ENCODE measurements around the gene DTNB. TPM values are rescaled to one million over a fixed set of nuclear protein-coding genes. Genes with fewer than 3 reads are reported as not detected.
A peak's percentile ranks its signal among the peaks of the same experiment; 100 is the strongest.

Gene DTNB
- total RNA-seq, 1 experiment from 2014 or later = 51.9 TPM

DNA sequence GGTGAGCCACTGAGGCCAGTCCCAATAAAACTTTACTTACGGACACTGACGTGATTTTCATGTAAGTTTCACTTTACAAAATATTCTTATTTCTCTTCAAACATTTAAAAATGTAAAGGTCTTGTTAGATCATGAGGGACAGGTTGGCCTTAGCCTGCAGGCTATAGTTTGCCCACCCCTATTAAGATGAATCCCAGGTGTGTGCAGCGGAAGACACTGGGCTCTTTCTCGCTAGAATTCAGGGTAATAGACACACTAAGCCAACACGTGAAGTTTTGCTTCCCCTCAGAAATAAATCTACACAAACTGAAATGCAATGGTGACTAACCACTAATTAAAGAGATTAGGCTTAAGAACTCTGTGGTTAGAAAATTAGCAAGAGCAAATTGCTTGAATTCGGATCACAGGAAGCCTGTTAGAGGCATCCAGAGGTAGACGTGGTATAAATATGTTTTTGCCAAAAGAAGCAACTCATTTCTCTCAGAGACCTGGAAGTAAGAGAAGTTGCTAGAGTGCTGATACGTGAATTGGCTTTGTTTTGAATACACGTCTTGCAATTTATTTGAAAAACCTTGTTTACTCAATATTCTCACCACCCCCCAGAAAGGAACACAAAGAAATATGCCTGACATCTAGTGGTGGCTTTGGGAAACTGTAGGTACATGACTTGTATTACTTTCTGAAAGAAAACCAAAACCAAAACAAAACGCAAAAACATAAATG is 151.6 kb downstream of the DTNB start:
- no peaks in the 10 kb centered on the region for H4K20me1 ChIP-seq (ENCODE audit: insufficient read depth)
- DNase-seq = peak; percentile 15 to 63
- H3K4me1 ChIP-seq (replicated peaks; ENCODE audit: insufficient read depth) = peaks cover 4% of the 10 kb centered on the region
- no peak overlapping the region for H2AFZ ChIP-seq
- BruUV-seq (replicated peaks) = no TSS peak
- H3K4me3 ChIP-seq = no peak overlapping the region; the same call in 1 of the 2 replicates
- no peak overlapping the region for H3K27ac ChIP-seq
- H3K36me3 ChIP-seq (ENCODE audit: low read depth) = no peaks in the 10 kb centered on the region
- TF ChIP-seq EZH2 (IDR thresholded peaks at IDR 0.05; ENCODE audit: low read depth) = no peak
- TF ChIP-seq, protein P1, sequence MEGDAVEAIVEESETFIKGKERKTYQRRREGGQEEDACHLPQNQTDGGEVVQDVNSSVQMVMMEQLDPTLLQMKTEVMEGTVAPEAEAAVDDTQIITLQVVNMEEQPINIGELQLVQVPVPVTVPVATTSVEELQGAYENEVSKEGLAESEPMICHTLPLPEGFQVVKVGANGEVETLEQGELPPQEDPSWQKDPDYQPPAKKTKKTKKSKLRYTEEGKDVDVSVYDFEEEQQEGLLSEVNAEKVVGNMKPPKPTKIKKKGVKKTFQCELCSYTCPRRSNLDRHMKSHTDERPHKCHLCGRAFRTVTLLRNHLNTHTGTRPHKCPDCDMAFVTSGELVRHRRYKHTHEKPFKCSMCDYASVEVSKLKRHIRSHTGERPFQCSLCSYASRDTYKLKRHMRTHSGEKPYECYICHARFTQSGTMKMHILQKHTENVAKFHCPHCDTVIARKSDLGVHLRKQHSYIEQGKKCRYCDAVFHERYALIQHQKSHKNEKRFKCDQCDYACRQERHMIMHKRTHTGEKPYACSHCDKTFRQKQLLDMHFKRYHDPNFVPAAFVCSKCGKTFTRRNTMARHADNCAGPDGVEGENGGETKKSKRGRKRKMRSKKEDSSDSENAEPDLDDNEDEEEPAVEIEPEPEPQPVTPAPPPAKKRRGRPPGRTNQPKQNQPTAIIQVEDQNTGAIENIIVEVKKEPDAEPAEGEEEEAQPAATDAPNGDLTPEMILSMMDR (conservative IDR thresholded peaks at IDR 0.05) = peak; percentile 89
- H3K79me2 ChIP-seq (ENCODE audit: low read depth) = no peaks in the 10 kb centered on the region
- POLR2A ChIA-PET (ENCODE audit: unreplicated experiment) = no interaction called here
- intact Hi-C loops (cut with micrococcal nuclease; ENCODE audit: unreplicated experiment) = loop anchor here (1.0 to 10.0 kb wide), 4 partner anchors 146 to 550 kb away; partner anchors contain the start of gene DNAJC27
- H3K4me2 ChIP-seq = peak overlapping the region; percentile 51
- no peaks in the 10 kb centered on the region; the same call in 1 of the 2 replicates for H3K9me2 ChIP-seq (ENCODE audit: insufficient read depth)
- no peaks in the 10 kb centered on the region for H3K9me3 ChIP-seq (ENCODE audit: insufficient read depth, low read depth)
- no peaks in the 10 kb centered on the region for H3F3A ChIP-seq (ENCODE audit: insufficient read depth, low read depth)
- H3K27me3 ChIP-seq (ENCODE audit: insufficient read depth, low read depth) = no peaks in the 10 kb centered on the region
- CTCF ChIA-PET = no interaction called here

DNA sequence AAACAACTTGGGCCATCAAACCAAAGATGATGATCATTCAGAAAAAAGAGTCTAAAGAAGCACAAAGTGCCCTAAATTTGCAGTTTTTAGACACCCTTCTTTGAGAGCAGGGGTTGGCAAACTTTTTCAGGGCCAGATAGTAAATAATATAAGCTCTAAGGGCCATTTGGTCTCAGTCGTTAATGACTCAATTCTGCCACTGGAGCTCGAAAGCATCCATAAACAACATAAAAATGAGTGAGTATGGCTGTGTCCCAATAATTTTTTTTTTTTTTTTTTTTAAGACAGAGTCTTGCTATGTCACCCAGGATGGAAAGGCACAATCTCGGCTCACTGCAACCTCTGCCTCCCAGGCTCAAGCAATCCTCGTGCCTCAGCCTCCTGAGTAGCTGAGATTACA is 152.3 kb downstream of the DTNB start:
- no peaks in the 10 kb centered on the region for H3F3A ChIP-seq (ENCODE audit: insufficient read depth, low read depth)
- 0 out of 2 replicates have a peak, but pooled peaks cover 1% of the 10 kb centered on the region for H3K9me3 ChIP-seq (ENCODE audit: insufficient read depth, low read depth)
- H4K20me1 ChIP-seq (ENCODE audit: insufficient read depth) = no peaks in the 10 kb centered on the region
- DNase-seq = no peak
- no TSS peak for BruUV-seq (replicated peaks)
- H3K4me1 ChIP-seq (replicated peaks; ENCODE audit: insufficient read depth) = peaks cover 7% of the 10 kb centered on the region
- H3K79me2 ChIP-seq (ENCODE audit: low read depth) = no peaks in the 10 kb centered on the region
- intact Hi-C loops (cut with micrococcal nuclease; ENCODE audit: unreplicated experiment) = loop anchor here (5.0 to 10.0 kb wide), 3 partner anchors 159 to 549 kb away; partner anchors contain the start of gene DNAJC27
- ChIA-PET POLR2A (ENCODE audit: unreplicated experiment) (no interaction called here), CTCF (interaction anchor here (0.5 to 0.7 kb wide), 3 partner anchors 131 to 285 kb away, joined by 3 to 8 read pairs (median 4); no protein-coding TSS in a partner anchor)
- H3K27ac ChIP-seq = no peak overlapping the region
- no peak overlapping the region for H3K4me2 ChIP-seq
- no peak overlapping the region for H3K4me3 ChIP-seq
- H3K36me3 ChIP-seq (ENCODE audit: low read depth) = no peaks in the 10 kb centered on the region
- H3K9me2 ChIP-seq (ENCODE audit: insufficient read depth) = no peaks in the 10 kb centered on the region; the same call in 1 of the 2 replicates
- no peaks in the 10 kb centered on the region for H3K27me3 ChIP-seq (ENCODE audit: insufficient read depth, low read depth)
- TF ChIP-seq, protein P1 (conservative IDR thresholded peaks at IDR 0.05) = no peak
- no peak for TF ChIP-seq EZH2 (IDR thresholded peaks at IDR 0.05; ENCODE audit: low read depth)
- H2AFZ ChIP-seq = no peak overlapping the region

DNA sequence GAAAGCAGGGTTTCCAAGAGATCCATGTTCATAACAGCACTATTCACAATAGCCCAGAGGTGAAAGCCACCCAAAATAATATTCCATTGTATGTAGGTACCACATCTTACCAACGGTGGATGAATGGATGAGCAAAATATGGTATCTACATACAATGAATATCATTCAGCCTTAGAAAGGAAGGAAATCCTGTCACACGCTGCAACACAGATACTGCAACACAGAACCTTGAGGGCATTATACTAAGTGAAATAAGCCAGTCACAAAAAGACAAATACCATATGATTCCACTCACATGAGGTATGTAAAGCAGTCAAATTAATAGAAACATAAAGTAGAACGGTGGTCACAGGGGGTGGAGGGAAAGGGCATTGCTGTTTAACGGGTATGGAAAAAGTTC is 155.7 kb downstream of the DTNB start:
- Histone ChIP-seq H3K4me3 (no peak overlapping the region), H3K4me1 (replicated peaks; ENCODE audit: insufficient read depth) (peaks cover 23% of the 10 kb centered on the region), H4K20me1 (ENCODE audit: insufficient read depth) (no peaks in the 10 kb centered on the region), H3K36me3 (ENCODE audit: low read depth) (no peaks in the 10 kb centered on the region), H3F3A (ENCODE audit: insufficient read depth, low read depth) (peaks cover 14% of the 10 kb centered on the region), H3K79me2 (ENCODE audit: low read depth) (no peaks in the 10 kb centered on the region), H3K4me2 (no peak overlapping the region), H2AFZ (no peak overlapping the region), H3K9me2 (ENCODE audit: insufficient read depth) (no peaks in the 10 kb centered on the region; the same call in 1 of the 2 replicates), H3K9me3 (ENCODE audit: insufficient read depth, low read depth) (peaks cover 7% of the 10 kb centered on the region; the same call in 1 of the 2 replicates), H3K27me3 (ENCODE audit: insufficient read depth, low read depth) (no peaks in the 10 kb centered on the region), H3K27ac (peak overlapping the region; percentile 62)
- no TSS peak for BruUV-seq (replicated peaks)
- TF ChIP-seq, protein P1 (conservative IDR thresholded peaks at IDR 0.05) = no peak
- TF ChIP-seq EZH2 (IDR thresholded peaks at IDR 0.05; ENCODE audit: low read depth) = no peak
- ChIA-PET POLR2A (ENCODE audit: unreplicated experiment) (no interaction called here), CTCF (no interaction called here)
- intact Hi-C loops (cut with micrococcal nuclease; ENCODE audit: unreplicated experiment) = no loop called here
- DNase-seq = no peak

Data from PC-9 (cell line).